Endothelial cell of umbilical vein (primary cell): ENCODE measurements around the gene ICE1.

Experiments
- GATA2 ChIP-seq: IDR thresholded peaks from 2 replicates; pipeline ENCODE4 v1.7.0; 2011; ENCODE audit warnings: low read depth, mild to moderate bottlenecking, moderate library complexity, mixed read lengths, low read length; ENCODE audit not compliant: insufficient read length, insufficient read depth
- MYC ChIP-seq: IDR thresholded peaks from one replicate; pipeline ENCODE4 v1.6.1; 2011; ENCODE audit warnings: mild to moderate bottlenecking, low read depth, low read length
- POLR2A ChIP-seq: IDR thresholded peaks from 2 replicates; pipeline ENCODE4 v1.6.1; 2012; ENCODE audit warnings: low read depth, mild to moderate bottlenecking, control low read depth, low read length
- POLR2AphosphoS5 ChIP-seq: IDR thresholded peaks from 2 replicates; pipeline ENCODE4 v1.6.1; 2012; ENCODE audit warnings: low read depth, mild to moderate bottlenecking, control low read depth, low read length, moderate library complexity; ENCODE audit not compliant: insufficient read depth
- TF ChIP-seq, protein P1 (sequence below), 2 donors: IDR thresholded peaks; 1 replicate in 1 of 2; 2 replicates in 1 of 2; pipeline ENCODE4 v1.5.1; 2011; ENCODE audit warnings: low read length in 2 of 2, mild to moderate bottlenecking in 2 of 2, moderate library complexity in 2 of 2, control low read depth in 1 of 2, inconsistent platforms in 1 of 2, low read depth in 1 of 2; ENCODE audit not compliant: insufficient read depth in 1 of 2; ENCODE audit errors: extremely low read depth in 1 of 2

DNA sequence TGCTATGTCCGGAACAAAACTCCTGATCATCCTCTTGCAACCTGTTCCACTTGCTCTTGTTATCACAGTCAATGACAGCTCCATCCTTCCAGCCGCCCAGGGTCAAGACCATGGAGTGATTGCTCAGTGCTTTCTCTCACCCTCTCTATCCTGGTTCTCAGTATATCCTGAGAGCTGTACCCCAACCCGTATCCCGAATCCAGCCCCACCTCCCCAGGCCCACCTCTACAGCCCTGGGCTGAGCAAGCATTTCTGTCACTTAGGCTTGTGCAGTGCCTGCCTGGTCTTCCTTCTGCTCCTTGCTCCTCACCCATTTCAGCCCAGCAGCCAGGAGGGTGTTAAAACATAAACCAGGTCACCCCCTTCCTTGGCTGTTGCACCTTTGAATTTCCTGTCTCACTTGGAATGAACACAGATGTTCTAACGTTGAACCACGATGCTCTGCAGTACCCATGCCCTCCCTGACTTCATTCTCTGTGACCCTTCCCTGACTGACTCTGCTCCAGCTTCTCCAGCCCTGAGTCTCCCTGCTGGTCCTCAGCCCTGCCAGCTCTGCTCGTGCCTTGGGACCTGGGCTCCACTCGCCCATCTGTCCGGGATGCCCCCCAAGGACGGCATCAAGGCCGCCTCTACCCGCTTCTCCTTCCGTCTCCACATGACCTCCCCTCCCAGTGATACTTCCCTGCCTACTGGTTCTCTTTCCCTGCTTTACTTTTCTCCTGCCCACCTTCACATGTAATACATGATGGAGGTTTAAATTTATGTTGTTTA is 110.0 kb downstream of the ICE1 start:
- TF ChIP-seq POLR2AphosphoS5 (no peak), MYC (no peak), POLR2A (no peak), GATA2 (no peak)
- TF ChIP-seq, protein P1, sequence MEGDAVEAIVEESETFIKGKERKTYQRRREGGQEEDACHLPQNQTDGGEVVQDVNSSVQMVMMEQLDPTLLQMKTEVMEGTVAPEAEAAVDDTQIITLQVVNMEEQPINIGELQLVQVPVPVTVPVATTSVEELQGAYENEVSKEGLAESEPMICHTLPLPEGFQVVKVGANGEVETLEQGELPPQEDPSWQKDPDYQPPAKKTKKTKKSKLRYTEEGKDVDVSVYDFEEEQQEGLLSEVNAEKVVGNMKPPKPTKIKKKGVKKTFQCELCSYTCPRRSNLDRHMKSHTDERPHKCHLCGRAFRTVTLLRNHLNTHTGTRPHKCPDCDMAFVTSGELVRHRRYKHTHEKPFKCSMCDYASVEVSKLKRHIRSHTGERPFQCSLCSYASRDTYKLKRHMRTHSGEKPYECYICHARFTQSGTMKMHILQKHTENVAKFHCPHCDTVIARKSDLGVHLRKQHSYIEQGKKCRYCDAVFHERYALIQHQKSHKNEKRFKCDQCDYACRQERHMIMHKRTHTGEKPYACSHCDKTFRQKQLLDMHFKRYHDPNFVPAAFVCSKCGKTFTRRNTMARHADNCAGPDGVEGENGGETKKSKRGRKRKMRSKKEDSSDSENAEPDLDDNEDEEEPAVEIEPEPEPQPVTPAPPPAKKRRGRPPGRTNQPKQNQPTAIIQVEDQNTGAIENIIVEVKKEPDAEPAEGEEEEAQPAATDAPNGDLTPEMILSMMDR (IDR thresholded peaks at IDR 0.05; ENCODE audit: extremely low read depth in 1 of 2, insufficient read depth in 1 of 2, low read depth in 1 of 2, low read length in 2 of 2), result no peak
